ENCODE measurements around the gene WDR88. TPM values are rescaled to one million over a fixed set of nuclear protein-coding genes. Genes with fewer than 3 reads are reported as not detected.

The WDR88 gene
- total and polyA plus RNA-seq, 12 donors, result 0.13 to 0.37 TPM; not detected in 10

- Histone ChIP-seq H3K27ac (no peak overlapping the region), H3K36me3 (peaks cover 0 to 23% (median 0%) of the 10 kb centered on the region in 9 donors), H3K27me3 (peaks cover 0 to 25% (median 0%) of the 10 kb centered on the region in 7 donors), H3K9me3 (no peaks in the 10 kb centered on the region), H3K4me1 (peaks cover 0 to 11% (median 6%) of the 10 kb centered on the region in 9 donors), H3K4me3 (no peak overlapping the region)
- ATAC-seq, result no peak
- DNase-seq, result no peak
- intact Hi-C loops (cut with DNase I), result no loop called here
- TF ChIP-seq CTCF (IDR thresholded peaks at IDR 0.05), result no peak
- 93% methylated on average over 11 of the region's 11 CpGs for WGBS, 2 donors
Observed at GRCh38 chr19:33197591-33198000, 65.7 kb downstream of the WDR88 start.

- no peak for DNase-seq
Observed at GRCh38 chr19:33198169-33198568, 66.3 kb downstream of the WDR88 start.

GRCh38 chr19:33199441-33200265 is 67.7 kb downstream of the WDR88 start:
- intact Hi-C loops (cut with DNase I), result no loop called here
- Histone ChIP-seq H3K27me3 (peaks cover 0 to 12% (median 0%) of the 10 kb centered on the region in 7 donors), H3K4me3 (no peak overlapping the region), H3K36me3 (peaks cover 0 to 37% (median 0%) of the 10 kb centered on the region in 9 donors), H3K9me3 (no peaks in the 10 kb centered on the region), H3K4me1 (peaks cover 0 to 10% (median 6%) of the 10 kb centered on the region in 9 donors), H3K27ac (no peak overlapping the region)
- whole genome bisulfite sequencing, 2 donors, result 85 to 86% methylated on average over 8 of the region's 8 CpGs
- ATAC-seq (no peak), DNase-seq (no peak)
- no peak for TF ChIP-seq CTCF (IDR thresholded peaks at IDR 0.05)

More at GRCh38 chr19:33198169-33198568, 66.3 kb downstream of the WDR88 start:
- peaks cover 0 to 19% (median 0%) of the 10 kb centered on the region in 7 donors for H3K27me3 ChIP-seq
- no peaks in the 10 kb centered on the region for H3K9me3 ChIP-seq
- ATAC-seq, result no peak
- WGBS, 2 donors, result 86 to 87% methylated on average over 7 of the region's 7 CpGs
- peaks cover 0 to 29% (median 0%) of the 10 kb centered on the region in 9 donors for H3K36me3 ChIP-seq
- no peak for TF ChIP-seq CTCF (IDR thresholded peaks at IDR 0.05)
- H3K4me3 ChIP-seq, result no peak overlapping the region
- no peak overlapping the region for H3K27ac ChIP-seq
- peaks cover 0 to 11% (median 6%) of the 10 kb centered on the region in 9 donors for H3K4me1 ChIP-seq
- intact Hi-C loops (cut with DNase I), result no loop called here

GRCh38 chr19:33201473-33201872 is 69.6 kb downstream of the WDR88 start:
- no peak for DNase-seq
- ATAC-seq, result no peak
- Histone ChIP-seq H3K9me3 (no peaks in the 10 kb centered on the region), H3K4me1 (no peaks in the 10 kb centered on the region), H3K36me3 (peaks cover 0 to 55% (median 6%) of the 10 kb centered on the region in 9 donors), H3K27ac (no peak overlapping the region), H3K4me3 (no peak overlapping the region), H3K27me3 (no peaks in the 10 kb centered on the region)
- 87 to 97% methylated on average over 6 of the region's 6 CpGs for WGBS, 2 donors
- no peak for TF ChIP-seq CTCF (IDR thresholded peaks at IDR 0.05)
- intact Hi-C loops (cut with DNase I), result no loop called here

Data from heart right ventricle (tissue), 16 donors.